DOHH2 (cell line): Measurements from ENCODE around the gene WNT3A.

Source experiments
- H3F3A ChIP-seq: fragments of 200-600 bp; sonication (generic), shearing (Covaris generic); 2 replicates; pipeline ENCODE4 v1.6.0; 2016; ENCODE audit warnings: antibody characterized with exemption, mild to moderate bottlenecking; ENCODE audit not compliant: control insufficient read depth, insufficient read depth
- H3K27ac ChIP-seq: fragments of 200-600 bp; sonication (generic); 2 replicates; pipeline ENCODE4 v1.5.1; 2014; ENCODE audit warnings: low read depth, mild to moderate bottlenecking, low read length, moderate library complexity
- H3K27me3 ChIP-seq: fragments of 200-600 bp; sonication (generic); 2 replicates; pipeline ENCODE4 v1.6.1; 2014; ENCODE audit warnings: mild to moderate bottlenecking, low read length, mixed read lengths; ENCODE audit not compliant: control insufficient read depth
- H3K36me3 ChIP-seq: fragments of 200-600 bp; sonication (generic); 2 replicates; pipeline ENCODE4 v1.6.1; 2014; ENCODE audit warnings: mild to moderate bottlenecking, low read length, moderate library complexity, mixed read lengths; ENCODE audit not compliant: control insufficient read depth
- H3K4me1 ChIP-seq: fragments of 200-600 bp; sonication (generic); 2 replicates; pipeline ENCODE4 v1.6.1; 2014; ENCODE audit warnings: mild to moderate bottlenecking, low read length, mixed read lengths; ENCODE audit not compliant: control insufficient read depth
- H3K4me2 ChIP-seq: fragments of 200-600 bp; sonication (generic); 2 replicates; pipeline ENCODE4 v1.6.0; 2014; ENCODE audit warnings: mild to moderate bottlenecking, low read length, moderate library complexity
- H3K4me3 ChIP-seq: fragments of 200-600 bp; sonication (generic); 2 replicates; pipeline ENCODE4 v1.5.1; 2014; ENCODE audit warnings: mild to moderate bottlenecking, low read length, mixed read lengths
- H3K79me2 ChIP-seq: fragments of 200-600 bp; sonication (generic); 2 replicates; pipeline ENCODE4 v1.6.1; 2014; ENCODE audit warnings: mild to moderate bottlenecking, low read length, mixed read lengths; ENCODE audit not compliant: control insufficient read depth
- H3K9me2 ChIP-seq: fragments of 200-600 bp; sonication (generic); replicated peaks from 2 replicates; pipeline ENCODE4 v1.6.1; 2014; ENCODE audit warnings: mild to moderate bottlenecking, low read length, mixed read lengths; ENCODE audit not compliant: control insufficient read depth
- H3K9me3 ChIP-seq: fragments of 200-600 bp; sonication (generic); 2 replicates; pipeline ENCODE4 v1.6.1; 2014; ENCODE audit warnings: antibody characterized with exemption, low read length, mixed read lengths; ENCODE audit not compliant: control insufficient read depth, insufficient read depth
- H4K20me1 ChIP-seq: fragments of 200-600 bp; sonication (generic); 2 replicates; pipeline ENCODE4 v1.6.0; 2014; ENCODE audit warnings: low read depth, mild to moderate bottlenecking, antibody characterized with exemption, low read length, moderate library complexity; ENCODE audit not compliant: control insufficient read depth, insufficient read depth
- EZH2phosphoT487 ChIP-seq: fragments of 200-600 bp; sonication (generic); IDR thresholded peaks from 2 replicates; pipeline ENCODE4 v1.6.1; 2017; ENCODE audit warnings: borderline replicate concordance, mild to moderate bottlenecking, antibody characterized with exemption, low read length, moderate library complexity, mixed read lengths
- TF ChIP-seq, protein P1 (sequence below): fragments of 200-600 bp; sonication (generic); IDR thresholded peaks from one replicate; pipeline ENCODE4 v1.5.1; 2014; ENCODE audit warnings: antibody characterized with exemption, mild to moderate bottlenecking, low read depth, low read length; ENCODE audit not compliant: poor library complexity, severe bottlenecking

WNT3A gene

DNA sequence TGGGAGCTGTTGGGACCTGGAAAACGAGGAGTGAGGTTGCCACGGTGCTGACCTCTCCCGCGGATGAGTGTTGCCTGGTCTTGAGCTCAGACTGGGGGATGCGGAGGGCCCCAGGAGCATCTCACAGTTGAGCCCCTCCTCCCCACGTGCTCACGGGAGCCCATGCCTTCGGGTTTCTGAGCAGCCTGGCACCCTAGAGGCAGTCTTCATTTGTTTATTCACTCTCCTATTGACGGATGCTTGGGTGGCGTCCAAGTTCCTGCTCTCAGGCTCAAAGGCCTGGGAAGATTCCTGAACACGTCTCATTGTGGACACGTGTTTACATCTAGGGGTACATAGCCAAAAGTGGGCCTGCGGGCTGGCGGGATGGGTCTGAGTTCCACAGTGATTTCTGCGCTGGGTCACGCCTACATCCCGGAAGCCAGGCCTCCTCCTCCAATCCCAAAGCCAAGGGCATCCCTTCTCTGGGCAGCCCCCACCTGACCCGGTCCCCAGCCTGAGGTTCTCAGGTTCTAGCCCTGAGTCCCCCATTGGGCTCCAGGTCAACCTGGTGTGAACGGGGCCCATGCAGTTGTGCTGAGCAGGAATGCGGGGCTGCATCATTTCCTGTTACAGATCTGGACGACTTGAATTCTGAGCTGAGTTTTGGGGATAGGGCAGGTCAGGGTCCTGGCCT, 14.7 kb downstream of the WNT3A start:
- Histone ChIP-seq H3F3A (no peaks in the 10 kb centered on the region), H3K79me2 (no peaks in the 10 kb centered on the region), H3K4me2 (no peak overlapping the region), H3K4me1 (no peaks in the 10 kb centered on the region), H3K36me3 (no peaks in the 10 kb centered on the region), H3K27me3 (no peaks in the 10 kb centered on the region), H3K9me2 (no peaks in the 10 kb centered on the region), H4K20me1 (no peaks in the 10 kb centered on the region), H3K27ac (no peak overlapping the region), H3K4me3 (no peak overlapping the region), H3K9me3 (no peaks in the 10 kb centered on the region)
- TF ChIP-seq, protein P1, sequence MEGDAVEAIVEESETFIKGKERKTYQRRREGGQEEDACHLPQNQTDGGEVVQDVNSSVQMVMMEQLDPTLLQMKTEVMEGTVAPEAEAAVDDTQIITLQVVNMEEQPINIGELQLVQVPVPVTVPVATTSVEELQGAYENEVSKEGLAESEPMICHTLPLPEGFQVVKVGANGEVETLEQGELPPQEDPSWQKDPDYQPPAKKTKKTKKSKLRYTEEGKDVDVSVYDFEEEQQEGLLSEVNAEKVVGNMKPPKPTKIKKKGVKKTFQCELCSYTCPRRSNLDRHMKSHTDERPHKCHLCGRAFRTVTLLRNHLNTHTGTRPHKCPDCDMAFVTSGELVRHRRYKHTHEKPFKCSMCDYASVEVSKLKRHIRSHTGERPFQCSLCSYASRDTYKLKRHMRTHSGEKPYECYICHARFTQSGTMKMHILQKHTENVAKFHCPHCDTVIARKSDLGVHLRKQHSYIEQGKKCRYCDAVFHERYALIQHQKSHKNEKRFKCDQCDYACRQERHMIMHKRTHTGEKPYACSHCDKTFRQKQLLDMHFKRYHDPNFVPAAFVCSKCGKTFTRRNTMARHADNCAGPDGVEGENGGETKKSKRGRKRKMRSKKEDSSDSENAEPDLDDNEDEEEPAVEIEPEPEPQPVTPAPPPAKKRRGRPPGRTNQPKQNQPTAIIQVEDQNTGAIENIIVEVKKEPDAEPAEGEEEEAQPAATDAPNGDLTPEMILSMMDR: no peak
- TF ChIP-seq EZH2phosphoT487: no peak

DNA sequence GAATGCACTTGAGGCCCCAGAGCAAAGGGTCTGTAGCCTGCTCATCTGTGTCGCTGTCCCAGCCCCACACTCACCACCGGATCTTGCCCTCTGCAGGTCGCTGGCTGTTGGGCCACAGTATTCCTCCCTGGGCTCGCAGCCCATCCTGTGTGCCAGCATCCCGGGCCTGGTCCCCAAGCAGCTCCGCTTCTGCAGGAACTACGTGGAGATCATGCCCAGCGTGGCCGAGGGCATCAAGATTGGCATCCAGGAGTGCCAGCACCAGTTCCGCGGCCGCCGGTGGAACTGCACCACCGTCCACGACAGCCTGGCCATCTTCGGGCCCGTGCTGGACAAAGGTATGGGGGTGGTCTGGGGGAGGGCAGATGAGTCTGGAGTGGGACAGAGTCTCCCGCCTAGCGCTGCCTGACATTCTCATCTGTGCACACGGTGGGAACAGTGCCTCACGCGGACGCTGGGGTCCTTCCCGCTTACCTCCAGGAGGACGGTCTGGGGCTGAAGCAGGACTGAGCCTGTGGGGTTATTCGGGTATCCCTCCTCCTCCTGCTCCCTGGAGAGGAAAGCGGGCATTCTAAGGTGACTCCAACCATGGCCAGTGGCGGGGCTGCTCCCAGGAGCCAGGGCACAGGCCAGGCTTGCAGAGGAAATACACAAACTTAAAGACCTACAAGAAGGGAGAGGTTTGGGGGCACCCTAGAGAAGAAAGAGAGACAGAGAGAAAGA, 15.9 kb downstream of the WNT3A start:
- Histone ChIP-seq H3K79me2 (no peaks in the 10 kb centered on the region), H3K9me3 (no peaks in the 10 kb centered on the region), H3K4me2 (no peak overlapping the region), H3K36me3 (no peaks in the 10 kb centered on the region), H3F3A (no peaks in the 10 kb centered on the region), H3K27me3 (no peaks in the 10 kb centered on the region; the same call in 1 of the 2 replicates), H4K20me1 (no peaks in the 10 kb centered on the region), H3K27ac (no peak overlapping the region), H3K9me2 (no peaks in the 10 kb centered on the region), H3K4me3 (no peak overlapping the region), H3K4me1 (no peaks in the 10 kb centered on the region)
- TF ChIP-seq EZH2phosphoT487: no peak
- TF ChIP-seq, protein P1: no peak

DNA sequence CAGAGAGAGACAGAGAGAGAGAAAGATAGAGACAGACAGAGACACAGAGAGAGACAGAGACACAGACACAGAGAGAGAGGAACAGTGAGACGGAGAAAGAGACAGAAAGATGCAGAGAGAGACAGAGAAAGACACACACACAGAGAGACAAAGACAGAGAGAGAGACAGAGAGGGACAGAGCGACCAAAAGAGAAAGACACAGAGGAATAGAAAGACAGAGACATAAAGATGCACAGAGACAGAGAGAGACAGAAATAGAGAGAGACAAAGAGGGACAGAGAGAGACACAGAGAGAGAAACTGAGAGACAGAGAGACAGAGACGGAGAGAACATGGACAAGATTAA, 16.5 kb downstream of the WNT3A start:
- Histone ChIP-seq H3K9me3 (no peaks in the 10 kb centered on the region), H4K20me1 (no peaks in the 10 kb centered on the region), H3K27me3 (no peaks in the 10 kb centered on the region; the same call in 1 of the 2 replicates), H3K4me1 (no peaks in the 10 kb centered on the region), H3K4me3 (no peak overlapping the region), H3K9me2 (no peaks in the 10 kb centered on the region), H3K79me2 (no peaks in the 10 kb centered on the region), H3K27ac (no peak overlapping the region), H3K36me3 (no peaks in the 10 kb centered on the region), H3K4me2 (no peak overlapping the region), H3F3A (no peaks in the 10 kb centered on the region)
- TF ChIP-seq, protein P1: no peak
- TF ChIP-seq EZH2phosphoT487: no peak
